Adrenal gland (tissue), 12 donors: ENCODE data around the gene ZDHHC24. TPM values are rescaled to one million over a fixed set of nuclear protein-coding genes. Genes with fewer than 3 reads are reported as not detected.

Experiments used
- DNase-seq, 7 donors: peaks; one replicate each; pipeline ENCODE4 v3.0.0-alpha.2; 2019 to 2020
- H3K27ac ChIP-seq, 5 donors: fragments of 200-600 bp; sonication (generic) in 4 of 5; 1 replicate in 3 of 5; 2 replicates in 2 of 5; pipeline versions ENCODE4 v1.5.1 to v1.8.0; 2016 to 2020; ENCODE audit warnings: mild to moderate bottlenecking in 1 of 5
- H3K27me3 ChIP-seq: fragments of 200-600 bp; 2 replicates; pipeline ENCODE4 v1.8.0; 2021
- H3K36me3 ChIP-seq, 2 donors: fragments of 200-600 bp; replicated peaks in 1 of 2; 1 replicate in 1 of 2; 2 replicates in 1 of 2; pipeline versions ENCODE4 v1.5.1 to v1.8.0; 2018 to 2022
- H3K4me1 ChIP-seq, 2 donors: fragments of 200-600 bp; replicated peaks in 1 of 2; 1 replicate in 1 of 2; 2 replicates in 1 of 2; pipeline versions ENCODE4 v1.5.1 to v1.8.0; 2018 to 2021
- H3K4me3 ChIP-seq, 4 donors: fragments of 200-600 bp; sonication (generic) in 3 of 4; one replicate each; pipeline ENCODE4 v1.5.1; 2016 to 2018
- H3K9me3 ChIP-seq, 3 donors: fragments of 200-600 bp; sonication (generic) in 1 of 3; replicated peaks in 1 of 3; 1 replicate in 2 of 3; 2 replicates in 1 of 3; pipeline versions ENCODE4 v1.5.1 to v1.8.0; 2016 to 2021
- POLR2A ChIP-seq, 2 donors: fragments of 450-650 bp; IDR thresholded peaks; one replicate each; pipeline ENCODE4 v1.6.1; 2017; ENCODE audit warnings: antibody characterized with exemption in 2 of 2, mild to moderate bottlenecking in 2 of 2, moderate library complexity in 1 of 2
- WGBS, 4 donors: extraction: QIAGEN DNeasy Blood & Tissue Kit in 2 of 4; methylation state at CpG; one replicate each; pipeline versions ENCODE4 v1.1.5 to v1.1.7; 2013 to 2017; 5-methylcytosine and 5-hydroxymethylcytosine counted together
- intact Hi-C, 2 donors: fragments of 100-400 bp; cut with DNase I; formaldehyde crosslinking; loops; one replicate each; pipeline versions ENCODE4 v1.14.1 to v1.15.0; 2022 to 2023
- polyA plus RNA-seq, 3 donors: library from polyadenylated mRNA; stranded (reverse); fragments of 200-250 nt in 2 of 3; fragments of 350-450 nt in 1 of 3; fragmentation: Illumina TruSeq in 1 of 3; extraction: RNeasy Lipid Tissue Mini Kit (QIAGEN cat#74804) in 1 of 3; gene quantifications; one replicate each; pipeline ENCODE4 v1.2.3, GENCODE V29; 2013 to 2014
- total RNA-seq, 9 donors: library from RNA; depleted of rRNA in 4 of 9; stranded (reverse); fragments of >200 nt in 4 of 9; fragments of 120-200 nt in 1 of 9; fragmentation: NEBNext Ultra II Directional in 1 of 9; extraction: Animal tissue kit (Norgen Biotek cat#: 25700) in 1 of 9; gene quantifications; one replicate each; pipeline versions ENCODE4 v1.1.0 to v1.2.4, GENCODE V29; 2013 to 2023
- TF ChIP-seq, protein P1 (sequence below), 6 experiments: fragments of 450-650 bp in 4 of 6; fragments of 200-600 bp in 2 of 6; sonication (generic) in 1 of 6; IDR thresholded peaks; 1 replicate in 5 of 6; 2 replicates in 1 of 6; pipeline versions ENCODE4 v1.5.1 to v1.8.0; 2016 to 2021; ENCODE audit warnings: antibody characterized with exemption in 6 of 6, mild to moderate bottlenecking in 2 of 6, moderate library complexity in 1 of 6
- donor health status: healthy with polysubstance abuse.
- donor health status: Bipolar disorder and iron deficiency.
- donor health status: DM: yes; HTN: yes; CAD: no.
- donor health status: DM: no; HTN: no; CAD: no.
- donor health status: DM: no; HTN: no; CAD: no.
- donor health status: DM: yes; HTN: yes; CAD: no.

Gene ZDHHC24
- total and polyA plus RNA-seq, 12 donors = 8.6 to 34.7 (median 18.8) TPM

- Histone ChIP-seq H3K4me1 (peaks cover 14 to 15% of the 10 kb centered on the region in 2 donors), H3K4me3 (no peak overlapping the region), H3K27me3 (no peaks in the 10 kb centered on the region), H3K27ac (no peak overlapping the region), H3K9me3 (no peaks in the 10 kb centered on the region), H3K36me3 (peaks cover 0 to 8% of the 10 kb centered on the region in 2 donors)
- TF ChIP-seq, protein P1, sequence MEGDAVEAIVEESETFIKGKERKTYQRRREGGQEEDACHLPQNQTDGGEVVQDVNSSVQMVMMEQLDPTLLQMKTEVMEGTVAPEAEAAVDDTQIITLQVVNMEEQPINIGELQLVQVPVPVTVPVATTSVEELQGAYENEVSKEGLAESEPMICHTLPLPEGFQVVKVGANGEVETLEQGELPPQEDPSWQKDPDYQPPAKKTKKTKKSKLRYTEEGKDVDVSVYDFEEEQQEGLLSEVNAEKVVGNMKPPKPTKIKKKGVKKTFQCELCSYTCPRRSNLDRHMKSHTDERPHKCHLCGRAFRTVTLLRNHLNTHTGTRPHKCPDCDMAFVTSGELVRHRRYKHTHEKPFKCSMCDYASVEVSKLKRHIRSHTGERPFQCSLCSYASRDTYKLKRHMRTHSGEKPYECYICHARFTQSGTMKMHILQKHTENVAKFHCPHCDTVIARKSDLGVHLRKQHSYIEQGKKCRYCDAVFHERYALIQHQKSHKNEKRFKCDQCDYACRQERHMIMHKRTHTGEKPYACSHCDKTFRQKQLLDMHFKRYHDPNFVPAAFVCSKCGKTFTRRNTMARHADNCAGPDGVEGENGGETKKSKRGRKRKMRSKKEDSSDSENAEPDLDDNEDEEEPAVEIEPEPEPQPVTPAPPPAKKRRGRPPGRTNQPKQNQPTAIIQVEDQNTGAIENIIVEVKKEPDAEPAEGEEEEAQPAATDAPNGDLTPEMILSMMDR (IDR thresholded peaks at IDR 0.05) = no peak
- TF ChIP-seq POLR2A (IDR thresholded peaks at IDR 0.05) = no peak
- 84 to 96% (median 88%) methylated on average over 11 to 14 of the region's 14 CpGs for WGBS, 4 donors
- no peak for DNase-seq
- intact Hi-C loops = no loop called here
These were observed 18.7 kb upstream of the ZDHHC24 start for GRCh38 chr11:66564538-66564937.

- peaks cover 13 to 18% of the 10 kb centered on the region in 2 donors for H3K4me1 ChIP-seq
- H3K4me3 ChIP-seq = no peak overlapping the region
- TF ChIP-seq, protein P1 (IDR thresholded peaks at IDR 0.05) = no peak
- no peak for TF ChIP-seq POLR2A (IDR thresholded peaks at IDR 0.05)
- peaks cover 0 to 8% of the 10 kb centered on the region in 2 donors for H3K36me3 ChIP-seq
- no peaks in the 10 kb centered on the region for H3K9me3 ChIP-seq
- H3K27ac ChIP-seq = no peak overlapping the region
- 89 to 95% (median 93%) methylated on average over 3 to 10 of the region's 10 CpGs for WGBS, 4 donors
- H3K27me3 ChIP-seq = no peaks in the 10 kb centered on the region
- intact Hi-C loops = no loop called here
- DNase-seq = no peak
These were observed 18.0 kb upstream of the ZDHHC24 start for GRCh38 chr11:66563832-66564231.

DNA sequence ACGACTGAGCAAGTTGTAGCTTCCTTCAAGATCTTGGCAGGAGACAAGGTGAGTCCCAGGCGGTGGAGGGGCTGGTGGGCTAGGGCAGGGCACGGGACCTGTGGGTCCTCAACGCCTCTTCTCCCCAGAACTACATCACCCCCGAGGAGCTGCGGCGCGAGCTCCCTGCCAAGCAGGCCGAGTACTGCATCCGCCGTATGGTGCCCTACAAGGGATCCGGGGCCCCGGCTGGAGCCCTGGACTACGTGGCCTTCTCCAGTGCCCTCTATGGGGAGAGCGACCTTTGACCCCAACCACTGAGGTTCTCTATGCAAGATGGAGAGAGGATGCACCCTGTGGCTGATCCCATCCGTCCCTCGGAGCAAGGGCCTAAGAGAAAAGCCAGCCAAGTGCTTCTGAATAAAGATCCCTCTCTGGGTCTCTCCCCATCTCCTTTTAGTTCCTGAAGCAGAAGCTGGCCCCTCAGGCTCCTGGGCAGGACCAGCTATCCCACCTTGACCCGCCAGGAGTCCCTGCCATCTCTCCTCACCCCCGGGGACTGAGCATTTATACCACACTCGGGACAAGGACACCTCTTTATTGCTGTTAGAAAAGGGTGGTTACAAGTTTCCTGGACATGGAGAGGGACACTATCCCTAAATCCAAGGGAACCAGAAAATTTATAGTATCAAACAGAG, 17.2 kb upstream of the ZDHHC24 start:
- H3K4me3 ChIP-seq = no peak overlapping the region
- intact Hi-C loops = no loop called here
- DNase-seq = no peak
- H3K4me1 ChIP-seq = peaks cover 5 to 14% of the 10 kb centered on the region in 2 donors
- H3K27ac ChIP-seq = no peak overlapping the region
- TF ChIP-seq POLR2A (IDR thresholded peaks at IDR 0.05) = no peak
- TF ChIP-seq, protein P1 (IDR thresholded peaks at IDR 0.05) = no peak
- no peaks in the 10 kb centered on the region for H3K9me3 ChIP-seq
- H3K36me3 ChIP-seq = peaks cover 0 to 8% of the 10 kb centered on the region in 2 donors
- WGBS, 4 donors = 81 to 93% (median 92%) methylated on average over 5 to 20 of the region's 20 CpGs
- H3K27me3 ChIP-seq = no peaks in the 10 kb centered on the region

DNA sequence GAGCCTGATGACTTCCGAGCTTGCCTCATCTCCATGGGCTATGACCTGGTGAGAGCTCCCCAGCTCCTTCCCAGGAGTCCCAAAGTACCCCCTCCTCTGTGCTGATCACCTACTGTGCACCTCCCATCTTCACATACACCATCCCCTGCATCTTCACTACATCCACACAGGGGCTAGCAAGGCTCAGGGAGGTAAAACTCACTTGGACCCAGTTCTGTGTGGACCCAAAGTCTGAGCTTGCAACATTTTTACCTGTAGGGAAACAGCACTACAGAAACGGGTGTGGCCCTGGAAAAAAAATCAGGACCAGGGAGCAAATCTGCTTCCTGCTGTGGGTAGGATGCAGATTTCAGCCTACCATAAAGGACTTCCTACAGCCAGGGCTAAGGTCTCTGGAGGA, 16.4 kb upstream of the ZDHHC24 start:
- intact Hi-C loops = no loop called here

More for the DNA sequence above, 16.4 kb upstream of the ZDHHC24 start:
- Histone ChIP-seq H3K36me3 (peaks cover 0 to 8% of the 10 kb centered on the region in 2 donors), H3K4me1 (peaks cover 0 to 6% of the 10 kb centered on the region in 2 donors), H3K9me3 (no peaks in the 10 kb centered on the region), H3K27ac (no peak overlapping the region), H3K4me3 (no peak overlapping the region), H3K27me3 (no peaks in the 10 kb centered on the region)
- TF ChIP-seq POLR2A (IDR thresholded peaks at IDR 0.05) = no peak
- TF ChIP-seq, protein P1 (IDR thresholded peaks at IDR 0.05) = no peak
- WGBS, 4 donors = 67 to 86% (median 83%) methylated on average over 1 to 2 of the region's 2 CpGs
- DNase-seq = no peak
